ENCODE results near the gene IL5. TPM values are rescaled to one million over a fixed set of nuclear protein-coding genes. Genes with fewer than 3 reads are reported as not detected.

Gene IL5
- total RNA-seq, 1 experiment from 2014 or later: not detected

- H3K4me3 Mint-ChIP-seq (ENCODE audit: unreplicated experiment): no peak overlapping the region
- no TSS peak for BruUV-seq (replicated peaks)
- POLR2A ChIA-PET: interaction anchor here (2.4 kb wide), 1 partner anchor 83 kb away, joined by 7 read pairs; no protein-coding TSS in a partner anchor
- CTCF ChIA-PET: interaction anchor here (0.6 to 21.5 kb wide), 3 partner anchors 37 to 106 kb away, joined by 3 to 359 read pairs (median 89); no protein-coding TSS in a partner anchor
- no peak overlapping the region for H3K27ac Mint-ChIP-seq (ENCODE audit: low read depth, unreplicated experiment)
- no peak for TF ChIP-seq CTCF (IDR thresholded peaks at IDR 0.05; ENCODE audit: unreplicated experiment)
- H3K27me3 Mint-ChIP-seq (ENCODE audit: insufficient read depth, unreplicated experiment): no peaks in the 10 kb centered on the region
- H3K36me3 Mint-ChIP-seq (ENCODE audit: insufficient read depth, unreplicated experiment): no peaks in the 10 kb centered on the region
- intact Hi-C loops (cut with micrococcal nuclease): loop anchor here (10.0 kb wide), 1 partner anchor 199 kb away; the partner anchor contains the start of gene SLC22A4
- no peak for DNase-seq (ENCODE audit: unreplicated experiment)
- peaks cover 51% of the 10 kb centered on the region for H3K4me1 Mint-ChIP-seq (ENCODE audit: insufficient read depth, unreplicated experiment)
- H3K9me3 Mint-ChIP-seq (ENCODE audit: unreplicated experiment): no peaks in the 10 kb centered on the region
Observed at GRCh38 chr5:132493821-132494220, 49.5 kb downstream of the IL5 start.

GRCh38 chr5:132493241-132493640 lies 50.1 kb downstream of the IL5 start:
- H3K27me3 Mint-ChIP-seq (ENCODE audit: insufficient read depth, unreplicated experiment): no peaks in the 10 kb centered on the region

GRCh38 chr5:132492386-132493125 lies 50.8 kb downstream of the IL5 start:
- H3K9me3 Mint-ChIP-seq (ENCODE audit: unreplicated experiment): no peaks in the 10 kb centered on the region
- no peak overlapping the region for H3K27ac Mint-ChIP-seq (ENCODE audit: low read depth, unreplicated experiment)
- no peak overlapping the region for H3K4me3 Mint-ChIP-seq (ENCODE audit: unreplicated experiment)
- ChIA-PET CTCF (interaction anchor here (0.6 to 21.5 kb wide), 8 partner anchors 8 to 588 kb away, joined by 3 to 359 read pairs (median 6); no protein-coding TSS in a partner anchor), POLR2A (interaction anchor here (0.6 to 5.6 kb wide), 9 partner anchors 41 to 128 kb away, joined by 4 to 88 read pairs (median 19); partner anchors contain the start of gene RAD50)
- TF ChIP-seq CTCF (IDR thresholded peaks at IDR 0.05; ENCODE audit: unreplicated experiment): no peak
- peaks cover 44% of the 10 kb centered on the region for H3K4me1 Mint-ChIP-seq (ENCODE audit: insufficient read depth, unreplicated experiment)
- no TSS peak for BruUV-seq (replicated peaks)
- intact Hi-C loops (cut with micrococcal nuclease): loop anchor here (10.0 kb wide), 1 partner anchor 198 kb away; the partner anchor contains the start of gene SLC22A4
- no peak for DNase-seq (ENCODE audit: unreplicated experiment)
- H3K27me3 Mint-ChIP-seq (ENCODE audit: insufficient read depth, unreplicated experiment): no peaks in the 10 kb centered on the region
- peaks cover 7% of the 10 kb centered on the region for H3K36me3 Mint-ChIP-seq (ENCODE audit: insufficient read depth, unreplicated experiment)

More at GRCh38 chr5:132493241-132493640, 50.1 kb downstream of the IL5 start:
- Mint-ChIP-seq H3K36me3 (ENCODE audit: insufficient read depth, unreplicated experiment) (no peaks in the 10 kb centered on the region), H3K27ac (ENCODE audit: low read depth, unreplicated experiment) (no peak overlapping the region), H3K9me3 (ENCODE audit: unreplicated experiment) (no peaks in the 10 kb centered on the region), H3K4me3 (ENCODE audit: unreplicated experiment) (no peak overlapping the region), H3K4me1 (ENCODE audit: insufficient read depth, unreplicated experiment) (peaks cover 45% of the 10 kb centered on the region)
- no TSS peak for BruUV-seq (replicated peaks)
- TF ChIP-seq CTCF (IDR thresholded peaks at IDR 0.05; ENCODE audit: unreplicated experiment): no peak
- intact Hi-C loops (cut with micrococcal nuclease): loop anchor here (10.0 kb wide), 1 partner anchor 198 kb away; the partner anchor contains the start of gene SLC22A4
- ChIA-PET POLR2A (interaction anchor here (2.4 to 5.3 kb wide), 2 partner anchors 82 to 105 kb away, joined by 7 to 88 read pairs; no protein-coding TSS in a partner anchor), CTCF (interaction anchor here (0.6 to 21.5 kb wide), 6 partner anchors 12 to 587 kb away, joined by 3 to 359 read pairs (median 4); no protein-coding TSS in a partner anchor)
- DNase-seq (ENCODE audit: unreplicated experiment): no peak

Other genes starting within 250 kb of the IL5 start
- gene SLC22A4, start 249.1 kb downstream of the IL5 start, total RNA-seq (2022): 13.5 and 17.5 TPM in 2 replicates
- gene SLC22A5, start 173.8 kb downstream of the IL5 start, total RNA-seq (2022): 122 and 167 TPM in 2 replicates
- gene IRF1, start 52.7 kb downstream of the IL5 start, total RNA-seq (2022): 18.7 and 23.0 TPM in 2 replicates
- 145 TPM in 2 replicates for gene RAD50, start 13.5 kb upstream of the IL5 start, total RNA-seq (2022)
- gene IL13, start 114.7 kb upstream of the IL5 start, total RNA-seq (2022): not detected in 2 replicates
- not detected in 2 replicates for gene IL4, start 130.5 kb upstream of the IL5 start, total RNA-seq (2022)
- 23.9 and 31.5 TPM in 2 replicates for gene KIF3A, start 194.0 kb upstream of the IL5 start, total RNA-seq (2022)
- 0.12 and 0.16 TPM in 2 replicates for gene CCNI2, start 203.9 kb upstream of the IL5 start, total RNA-seq (2022)
- 34.8 and 53.1 TPM in 2 replicates for gene SEPTIN8, start 233.7 kb upstream of the IL5 start, total RNA-seq (2022)

All from MCF 10A (cell line).